HG03439 (cell line): ENCODE data around the gene LAMA4.

ENCODE experiments used
- ATAC-seq: cut with Tn5 transposase; IDR thresholded peaks from one replicate; pipeline ENCODE4 v1.9.1; 2021; ENCODE audit warnings: mild to moderate bottlenecking, moderate library complexity; ENCODE audit not compliant: unreplicated experiment

LAMA4 gene

GRCh38 chr6:112253841-112254816 lies at the start of gene LAMA4:
LAMA4 (minus strand) TSS chr6:112254567; CDS start chr6:112254150, 417 bp downstream.
- ATAC-seq = no peak

- no peak for ATAC-seq
Observed at GRCh38 chr6:112302142-112302705, 47.9 kb upstream of the LAMA4 start.

- ATAC-seq = no peak
Observed at GRCh38 chr6:112300896-112301295, 46.5 kb upstream of the LAMA4 start.

GRCh38 chr6:112298816-112299281 lies 44.5 kb upstream of the LAMA4 start:
- no peak for ATAC-seq

GRCh38 chr6:112298021-112298745 lies 43.8 kb upstream of the LAMA4 start:
- no peak for ATAC-seq

GRCh38 chr6:112296694-112297093 lies 42.3 kb upstream of the LAMA4 start:
- ATAC-seq = no peak

GRCh38 chr6:112296122-112296521 lies 41.8 kb upstream of the LAMA4 start:
- no peak for ATAC-seq

- ATAC-seq = no peak
Observed at GRCh38 chr6:112291161-112291762, 36.9 kb upstream of the LAMA4 start.

GRCh38 chr6:112289038-112289566 lies 34.7 kb upstream of the LAMA4 start:
- no peak for ATAC-seq

GRCh38 chr6:112288475-112288874 lies 34.1 kb upstream of the LAMA4 start:
- ATAC-seq = no peak

GRCh38 chr6:112287577-112288225 lies 33.3 kb upstream of the LAMA4 start:
- no peak for ATAC-seq

GRCh38 chr6:112286500-112287144 lies 32.3 kb upstream of the LAMA4 start:
- no peak for ATAC-seq

GRCh38 chr6:112286010-112286409 lies 31.6 kb upstream of the LAMA4 start:
- ATAC-seq = no peak

- ATAC-seq = no peak
Observed at GRCh38 chr6:112284603-112285002, 30.2 kb upstream of the LAMA4 start.

- no peak for ATAC-seq
Observed at GRCh38 chr6:112283621-112284020, 29.3 kb upstream of the LAMA4 start.

GRCh38 chr6:112281821-112282615 lies 27.7 kb upstream of the LAMA4 start:
- ATAC-seq = no peak

GRCh38 chr6:112279031-112279935 lies 24.9 kb upstream of the LAMA4 start:
- no peak for ATAC-seq

- ATAC-seq = no peak
Observed at GRCh38 chr6:112275365-112275764, 21.0 kb upstream of the LAMA4 start.
